Measurements from ENCODE around the gene KCNK6. TPM values are rescaled to one million over a fixed set of nuclear protein-coding genes. Genes with fewer than 3 reads are reported as not detected.

KCNK6 gene
- 15.8 TPM for total RNA-seq (ENCODE audit: unreplicated experiment)
- long read RNA-seq, full-length matches to known transcripts = 15 of 20 reads
- long read RNA-seq, partial matches to known transcripts = 3 of 20 reads
- long read RNA-seq, other reads (novel, unspliced or antisense) = 2 of 20 reads

DNA sequence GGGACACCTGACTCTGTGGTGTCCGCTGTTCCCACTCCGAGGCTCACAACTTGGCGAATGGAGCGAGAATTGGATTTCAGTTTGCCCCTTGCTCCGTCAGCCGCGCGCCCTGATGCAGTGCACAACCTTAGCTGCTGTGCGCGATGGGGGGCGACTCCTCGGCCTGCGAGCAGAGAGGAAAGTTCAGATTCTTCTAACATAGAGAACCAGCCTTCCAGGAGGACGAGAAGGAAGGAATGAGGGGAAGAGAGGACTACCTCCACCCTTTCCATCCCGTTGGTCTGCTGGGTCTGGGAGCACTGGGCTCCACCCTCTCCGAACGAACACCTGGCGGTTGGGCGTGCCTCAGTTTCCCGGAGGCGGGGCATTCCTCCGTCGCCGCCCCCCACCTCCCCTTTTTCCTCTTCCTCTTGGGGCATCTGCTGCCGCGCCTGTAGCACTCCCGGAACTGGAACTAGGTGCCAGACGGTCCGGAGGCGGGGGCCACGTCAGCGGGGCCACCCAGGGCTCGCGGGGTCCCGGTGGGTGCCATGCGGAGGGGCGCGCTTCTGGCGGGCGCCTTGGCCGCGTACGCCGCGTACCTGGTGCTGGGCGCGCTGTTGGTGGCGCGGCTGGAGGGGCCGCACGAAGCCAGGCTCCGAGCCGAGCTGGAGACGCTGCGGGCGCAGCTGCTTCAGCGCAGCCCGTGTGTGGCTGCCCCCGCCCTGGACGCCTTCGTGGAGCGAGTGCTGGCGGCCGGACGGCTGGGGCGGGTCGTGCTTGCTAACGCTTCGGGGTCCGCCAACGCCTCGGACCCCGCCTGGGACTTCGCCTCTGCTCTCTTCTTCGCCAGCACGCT, at the start of gene KCNK6:
TSS of gene KCNK6 (plus strand) at position 425 of the 838 bp plus-strand sequence. CDS start at position 531, 106 bp downstream.
- Mint-ChIP-seq H3K27me3 (ENCODE audit: unreplicated experiment) (peaks cover 18% of the 10 kb centered on the region), H3K36me3 (ENCODE audit: low read depth, unreplicated experiment) (peaks cover 3% of the 10 kb centered on the region), H3K9me3 (ENCODE audit: unreplicated experiment) (no peaks in the 10 kb centered on the region), H3K4me3 (ENCODE audit: unreplicated experiment) (peak within 1 kb of the TSS; percentile 88), H3K4me1 (ENCODE audit: unreplicated experiment) (peaks cover 42% of the 10 kb centered on the region), H3K27ac (ENCODE audit: unreplicated experiment) (no peak within 1 kb of the TSS)
- peak; percentile 38 for DNase-seq (ENCODE audit: low spot score)
- TF ChIP-seq, protein P1, sequence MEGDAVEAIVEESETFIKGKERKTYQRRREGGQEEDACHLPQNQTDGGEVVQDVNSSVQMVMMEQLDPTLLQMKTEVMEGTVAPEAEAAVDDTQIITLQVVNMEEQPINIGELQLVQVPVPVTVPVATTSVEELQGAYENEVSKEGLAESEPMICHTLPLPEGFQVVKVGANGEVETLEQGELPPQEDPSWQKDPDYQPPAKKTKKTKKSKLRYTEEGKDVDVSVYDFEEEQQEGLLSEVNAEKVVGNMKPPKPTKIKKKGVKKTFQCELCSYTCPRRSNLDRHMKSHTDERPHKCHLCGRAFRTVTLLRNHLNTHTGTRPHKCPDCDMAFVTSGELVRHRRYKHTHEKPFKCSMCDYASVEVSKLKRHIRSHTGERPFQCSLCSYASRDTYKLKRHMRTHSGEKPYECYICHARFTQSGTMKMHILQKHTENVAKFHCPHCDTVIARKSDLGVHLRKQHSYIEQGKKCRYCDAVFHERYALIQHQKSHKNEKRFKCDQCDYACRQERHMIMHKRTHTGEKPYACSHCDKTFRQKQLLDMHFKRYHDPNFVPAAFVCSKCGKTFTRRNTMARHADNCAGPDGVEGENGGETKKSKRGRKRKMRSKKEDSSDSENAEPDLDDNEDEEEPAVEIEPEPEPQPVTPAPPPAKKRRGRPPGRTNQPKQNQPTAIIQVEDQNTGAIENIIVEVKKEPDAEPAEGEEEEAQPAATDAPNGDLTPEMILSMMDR (IDR thresholded peaks at IDR 0.05; ENCODE audit: unreplicated experiment) = no peak

DNA sequence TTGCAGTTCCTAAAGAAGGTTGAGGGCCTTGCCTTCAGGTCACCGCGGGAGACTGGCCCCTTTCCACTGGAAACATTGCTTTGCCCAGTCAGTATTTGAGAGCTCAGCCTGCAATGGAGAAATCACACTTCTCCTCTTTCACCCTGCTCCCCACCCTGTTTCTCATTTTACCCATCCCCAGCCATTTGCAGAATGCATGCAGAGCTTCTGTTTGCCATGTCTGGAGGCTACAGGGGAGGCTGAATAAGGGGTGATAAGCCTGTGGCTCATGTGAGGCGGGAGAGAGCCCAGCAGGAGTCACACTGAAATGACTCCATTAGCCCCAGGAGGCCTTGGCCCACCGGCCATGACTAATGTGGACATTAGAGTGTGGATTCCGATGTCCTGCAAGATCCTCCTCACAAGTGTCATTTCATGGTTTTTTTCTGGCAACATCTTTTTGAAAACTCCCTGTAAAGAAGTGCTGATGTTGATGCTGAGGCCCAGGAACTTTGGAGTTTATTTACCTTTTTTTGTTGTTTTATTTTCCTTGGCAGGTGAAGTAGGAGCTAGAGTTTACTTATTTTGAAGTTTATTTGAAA, 49.0 kb upstream of the KCNK6 start:
- Mint-ChIP-seq H3K27ac (ENCODE audit: unreplicated experiment) (no peak overlapping the region), H3K27me3 (ENCODE audit: unreplicated experiment) (peaks cover 3% of the 10 kb centered on the region), H3K9me3 (ENCODE audit: unreplicated experiment) (no peaks in the 10 kb centered on the region), H3K36me3 (ENCODE audit: low read depth, unreplicated experiment) (no peaks in the 10 kb centered on the region), H3K4me3 (ENCODE audit: unreplicated experiment) (no peak overlapping the region), H3K4me1 (ENCODE audit: unreplicated experiment) (peaks cover 17% of the 10 kb centered on the region)
- DNase-seq (ENCODE audit: low spot score) = no peak
- TF ChIP-seq, protein P1 (IDR thresholded peaks at IDR 0.05; ENCODE audit: unreplicated experiment) = no peak

DNA sequence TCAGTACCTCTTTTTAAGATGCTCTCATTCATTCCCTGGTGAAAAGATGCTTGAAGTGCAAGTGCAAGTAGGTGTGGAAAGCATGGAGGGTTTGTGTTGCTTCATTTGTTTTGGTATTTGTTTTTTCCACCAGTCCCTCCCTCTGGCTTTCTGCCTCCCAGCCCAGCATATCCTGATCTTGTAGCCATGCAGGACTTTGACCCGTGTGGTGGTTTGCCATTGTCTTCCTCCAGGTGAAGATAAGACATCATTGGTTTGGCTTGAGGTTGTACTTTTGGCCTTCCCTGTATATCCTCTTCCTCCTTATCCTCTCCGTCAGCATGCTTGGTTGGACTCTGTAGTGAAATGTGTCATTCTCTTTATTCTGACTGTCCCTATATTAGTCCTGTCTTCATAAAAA, 46.1 kb upstream of the KCNK6 start:
- Mint-ChIP-seq H3K4me1 (ENCODE audit: unreplicated experiment) (peaks cover 7% of the 10 kb centered on the region), H3K27ac (ENCODE audit: unreplicated experiment) (no peak overlapping the region), H3K9me3 (ENCODE audit: unreplicated experiment) (no peaks in the 10 kb centered on the region), H3K27me3 (ENCODE audit: unreplicated experiment) (no peaks in the 10 kb centered on the region), H3K4me3 (ENCODE audit: unreplicated experiment) (no peak overlapping the region), H3K36me3 (ENCODE audit: low read depth, unreplicated experiment) (no peaks in the 10 kb centered on the region)
- TF ChIP-seq, protein P1 (IDR thresholded peaks at IDR 0.05; ENCODE audit: unreplicated experiment) = no peak
- DNase-seq (ENCODE audit: low spot score) = no peak

DNA sequence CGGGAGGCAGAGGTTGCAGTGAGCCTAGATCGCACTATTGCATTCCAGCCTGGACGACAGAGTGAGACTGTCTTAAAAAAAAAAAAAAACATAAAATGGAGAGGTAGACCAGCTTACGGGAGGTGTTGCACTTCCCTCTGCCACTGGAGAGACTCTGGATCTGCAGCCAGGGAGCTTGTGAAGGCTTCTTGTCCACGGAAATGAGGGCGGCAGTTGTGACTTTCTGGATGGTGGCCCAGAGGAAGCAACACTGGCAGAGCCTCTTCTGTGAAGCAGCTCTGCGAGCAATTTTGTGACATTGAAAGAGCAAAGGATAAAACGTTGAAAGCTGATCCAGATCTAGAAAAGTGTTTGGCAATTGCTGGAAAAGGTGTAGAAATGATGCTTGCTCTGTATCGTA, 44.9 kb upstream of the KCNK6 start:
- Mint-ChIP-seq H3K4me3 (ENCODE audit: unreplicated experiment) (no peak overlapping the region), H3K4me1 (ENCODE audit: unreplicated experiment) (peaks cover 6% of the 10 kb centered on the region), H3K27ac (ENCODE audit: unreplicated experiment) (no peak overlapping the region), H3K27me3 (ENCODE audit: unreplicated experiment) (no peaks in the 10 kb centered on the region), H3K36me3 (ENCODE audit: low read depth, unreplicated experiment) (no peaks in the 10 kb centered on the region), H3K9me3 (ENCODE audit: unreplicated experiment) (no peaks in the 10 kb centered on the region)
- TF ChIP-seq, protein P1 (IDR thresholded peaks at IDR 0.05; ENCODE audit: unreplicated experiment) = no peak
- no peak for DNase-seq (ENCODE audit: low spot score)
